22Rv1 (cell line): Measurements from ENCODE around the gene HSD11B1L.
"Not testable (repeated sequence)": the region's sequence is repeated elsewhere in the genome, so short reads cannot be mapped to it uniquely, and the experiment has no call there.

Experiments
- H3K27ac ChIP-seq: fragments of 450-650 bp; 2 replicates; pipeline ENCODE4 v1.5.1; 2017
- CTCF ChIP-seq: fragments of 450-650 bp; IDR thresholded peaks from 2 replicates; pipeline ENCODE4 v1.5.1; 2017; ENCODE audit warnings: mild to moderate bottlenecking
- ZFX ChIP-seq: fragments of 450-650 bp; IDR thresholded peaks from 2 replicates; pipeline ENCODE4 v1.6.1; 2017; ENCODE audit warnings: antibody characterized with exemption, borderline replicate concordance

HSD11B1L gene

GRCh38 chr19:5697890-5698634 lies 17.2 kb downstream of the HSD11B1L start:
- H3K27ac ChIP-seq = no peak overlapping the region; the same call in 1 of the 2 replicates
- TF ChIP-seq CTCF = no peak
- no peak for TF ChIP-seq ZFX

- H3K27ac ChIP-seq = no peak overlapping the region
- TF ChIP-seq ZFX (no peak), CTCF (no peak)
Observed at GRCh38 chr19:5698635-5699422, 18.0 kb downstream of the HSD11B1L start.

DNA sequence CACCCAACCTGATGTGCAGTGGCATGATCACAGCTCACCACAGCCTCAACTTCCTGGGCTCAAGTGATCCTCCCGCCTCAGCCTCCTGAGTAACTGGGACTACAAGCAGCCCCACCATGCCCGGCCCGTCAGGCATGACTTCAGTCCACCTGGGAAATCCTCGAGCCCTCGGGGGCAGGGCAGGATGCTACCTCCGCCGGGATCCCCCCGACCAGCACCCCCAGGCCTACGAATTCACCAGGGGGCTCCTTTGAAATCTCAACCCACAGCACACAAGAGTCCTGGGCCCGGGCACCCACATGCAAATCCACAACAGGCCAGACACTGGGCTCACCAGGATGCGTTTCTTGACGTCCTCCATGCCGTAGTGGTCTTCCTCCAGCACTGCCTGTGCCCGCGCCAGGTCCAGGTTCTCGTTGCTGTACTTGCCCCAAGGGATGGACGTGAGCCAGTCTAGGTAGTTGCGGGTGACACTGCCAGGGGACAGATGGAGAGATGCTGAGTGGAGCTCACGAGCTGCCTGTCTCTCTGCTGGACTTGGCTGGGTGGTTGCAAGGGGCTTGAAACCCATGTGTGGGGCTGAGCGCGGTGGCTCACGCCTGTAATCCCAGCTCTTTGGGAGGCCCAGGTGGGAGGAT lies 19.7 kb downstream of the HSD11B1L start:
- no peak overlapping the region for H3K27ac ChIP-seq
- TF ChIP-seq CTCF = no peak
- TF ChIP-seq ZFX = no peak

- H3K27ac ChIP-seq = not testable (repeated sequence)
Observed at GRCh38 chr19:5702053-5702410, 21.2 kb downstream of the HSD11B1L start.

DNA sequence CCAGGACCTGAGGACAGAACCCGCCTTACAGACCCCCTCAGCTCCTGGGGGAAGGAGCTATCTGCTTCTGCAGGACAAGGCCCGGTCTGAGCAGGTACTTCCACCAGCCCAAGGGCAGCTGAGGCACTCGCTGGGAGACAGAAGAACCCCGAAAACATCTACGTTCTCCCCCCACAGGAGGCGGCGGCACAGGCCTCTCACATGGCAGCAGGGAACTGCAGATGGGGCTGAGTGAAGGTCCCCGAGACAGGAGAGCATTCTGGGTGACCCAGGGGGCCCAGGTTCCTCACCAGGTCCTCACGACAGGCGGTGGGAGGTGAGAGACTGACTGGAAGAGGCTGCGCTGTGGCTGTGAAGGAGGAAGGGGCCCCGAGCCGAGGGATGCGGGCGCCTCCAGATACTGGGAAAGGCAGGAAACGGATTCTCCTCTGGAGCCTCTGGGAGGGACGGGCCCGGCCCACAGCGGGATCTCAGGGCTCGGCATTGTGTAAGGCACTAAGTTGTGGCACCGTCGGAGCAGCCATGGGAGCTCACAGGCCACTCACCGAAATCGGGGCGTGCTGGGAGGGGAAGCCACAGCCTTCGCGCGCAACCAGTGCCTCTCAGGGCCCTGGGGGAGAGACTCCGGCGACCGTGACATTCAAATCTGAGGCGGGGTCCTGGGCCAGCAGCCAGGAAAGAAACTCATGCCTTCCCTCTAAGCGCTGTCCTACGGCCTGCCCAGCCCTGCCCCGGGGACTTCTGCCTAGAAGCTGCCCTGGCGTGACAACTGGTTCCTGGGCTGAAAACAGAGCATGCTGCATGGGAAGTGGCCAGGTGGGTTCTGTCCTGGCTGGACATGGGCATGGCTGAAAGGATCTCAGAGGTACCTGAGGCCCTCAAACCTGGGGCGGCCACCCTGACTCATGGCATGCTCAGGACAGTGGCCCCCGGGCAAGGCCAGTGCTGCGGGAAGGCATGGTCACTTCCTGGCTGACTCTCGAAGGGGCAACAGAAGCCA lies 23.3 kb downstream of the HSD11B1L start:
- no peak for TF ChIP-seq ZFX
- no peak for TF ChIP-seq CTCF

DNA sequence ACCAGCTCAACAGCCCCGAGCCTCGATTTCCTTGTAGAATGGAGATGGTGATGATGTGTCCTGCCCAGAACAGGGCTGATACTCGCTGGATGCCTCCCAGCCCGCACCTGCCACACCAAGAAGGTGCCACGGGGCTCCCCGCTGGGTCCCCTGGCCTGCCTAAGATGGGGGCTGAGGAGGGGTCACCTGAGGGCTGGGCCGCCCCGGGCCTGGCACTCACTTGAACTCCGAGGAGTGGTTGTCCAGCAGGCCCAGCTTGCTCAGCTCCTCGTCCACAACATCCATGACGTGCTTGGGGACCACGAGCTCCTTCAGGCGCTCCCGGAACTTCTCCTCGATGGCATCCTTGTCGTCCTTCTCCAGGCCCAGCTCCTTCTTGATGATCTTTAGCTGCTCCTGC lies 24.7 kb downstream of the HSD11B1L start:
- TF ChIP-seq ZFX = no peak
- no peak for TF ChIP-seq CTCF
- H3K27ac ChIP-seq = no peak overlapping the region

More for the DNA sequence above, 23.3 kb downstream of the HSD11B1L start:
- no peak overlapping the region for H3K27ac ChIP-seq
